ENCODE data around the gene DNAJC30. TPM values are rescaled to one million over a fixed set of nuclear protein-coding genes. Genes with fewer than 3 reads are reported as not detected.

The DNAJC30 gene
- total and polyA plus RNA-seq, 2 donors (not counting 1 experiment from before 2014, with no cell fraction given): 6.6 to 15.5 TPM

- no peak overlapping the region for H3K4me2 ChIP-seq (replicated peaks; ENCODE audit: low read depth, low read length, poor library complexity, severe bottlenecking)
- ChIA-PET POLR2A (interaction anchor here (0.6 to 0.7 kb wide), 2 partner anchors 12 to 174 kb away, joined by 4 to 5 read pairs; no protein-coding TSS in a partner anchor), CTCF (interaction anchor here (0.7 to 6.0 kb wide), 4 partner anchors 12 to 201 kb away, joined by 3 to 78 read pairs (median 4); no protein-coding TSS in a partner anchor)
- Mint-ChIP-seq H3K4me3 (no peak overlapping the region), H3K4me1 (peaks cover 4% of the 10 kb centered on the region), H3K9me3 (ENCODE audit: insufficient read depth) (no peaks in the 10 kb centered on the region), H3K27me3 (peaks cover 14% of the 10 kb centered on the region), H3K27ac (no peak overlapping the region)
- 73% methylated on average over 1 of the region's 2 CpGs for WGBS (ENCODE audit: insufficient coverage)
- H3K79me2 ChIP-seq (ENCODE audit: control insufficient read depth, insufficient read depth, low read length): peaks cover 1% of the 10 kb centered on the region
- intact Hi-C loops (cut with micrococcal nuclease): loop anchor here (10.0 kb wide), 1 partner anchor 352 kb away; the partner anchor contains the start of gene LIMK1
- no peak overlapping the region for H2AFZ ChIP-seq (ENCODE audit: insufficient read depth, low read depth, low read length, poor library complexity, severe bottlenecking)
- no peak for DNase-seq
- H3K4me3 ChIP-seq (ENCODE audit: control extremely low read depth in 1 of 5, extremely low read depth in 1 of 5, insufficient read depth in 1 of 5, low read depth in 2 of 5, low read length in 4 of 5): no peak overlapping the region
- H3K9ac ChIP-seq (ENCODE audit: low read length): no peak overlapping the region
- no peak for TF ChIP-seq CTCF (IDR thresholded peaks at IDR 0.05)
- no peak for TF ChIP-seq EZH2 (IDR thresholded peaks at IDR 0.05; ENCODE audit: borderline replicate concordance, insufficient read depth, low read depth, low read length, poor library complexity, severe bottlenecking)
- H4K20me1 ChIP-seq (ENCODE audit: control insufficient read depth, insufficient read depth, low read length, poor library complexity, severe bottlenecking): peaks cover under 1% of the 10 kb centered on the region
- H3K9me3 ChIP-seq (ENCODE audit: control extremely low read depth in 1 of 3, control insufficient read depth in 2 of 3, insufficient read depth in 1 of 3, low read length in 2 of 3): peaks cover 0 to 6% (median 0%) of the 10 kb centered on the region in 3 donors
- no peak overlapping the region for H3K27ac ChIP-seq (ENCODE audit: low read length in 2 of 2)
- H3K36me3 ChIP-seq (replicated peaks in 1 of 2; ENCODE audit: control extremely low read depth in 1 of 2, control insufficient read depth in 1 of 2, extremely low read depth in 1 of 2, insufficient read depth in 2 of 2, low read length in 1 of 2): peaks cover 0 to 6% of the 10 kb centered on the region in 2 experiments
- peaks cover 0 to 8% (median 5%) of the 10 kb centered on the region in 4 experiments for H3K27me3 ChIP-seq (replicated peaks in 1 of 4; ENCODE audit: control extremely low read depth in 1 of 4, control insufficient read depth in 3 of 4, insufficient read depth in 4 of 4, low read length in 3 of 4)
- H3K4me1 ChIP-seq (ENCODE audit: control insufficient read depth in 2 of 2, insufficient read depth in 2 of 2, low read length in 2 of 2): peaks cover 0 to 7% of the 10 kb centered on the region in 2 donors
- ATAC-seq (ENCODE audit: low read depth): no peak
Measured at GRCh38 chr7:73732397-73732796, 49.1 kb upstream of the DNAJC30 start.

GRCh38 chr7:73730485-73730884, 47.2 kb upstream of the DNAJC30 start:
- intact Hi-C loops (cut with micrococcal nuclease): loop anchor here (10.0 kb wide), 1 partner anchor 354 kb away; the partner anchor contains the start of gene LIMK1
- H3K27me3 Mint-ChIP-seq: peaks cover 14% of the 10 kb centered on the region
- Histone ChIP-seq H3K79me2 (ENCODE audit: control insufficient read depth, insufficient read depth, low read length) (no peaks in the 10 kb centered on the region), H3K4me2 (replicated peaks; ENCODE audit: low read depth, low read length, poor library complexity, severe bottlenecking) (no peak overlapping the region), H3K27ac (ENCODE audit: low read length in 2 of 2) (no peak overlapping the region), H3K4me3 (ENCODE audit: control extremely low read depth in 1 of 5, extremely low read depth in 1 of 5, insufficient read depth in 1 of 5, low read depth in 2 of 5, low read length in 4 of 5) (no peak overlapping the region), H3K27me3 (replicated peaks in 1 of 4; ENCODE audit: control extremely low read depth in 1 of 4, control insufficient read depth in 3 of 4, insufficient read depth in 4 of 4, low read length in 3 of 4) (peaks cover 0 to 19% (median 11%) of the 10 kb centered on the region in 4 experiments), H2AFZ (ENCODE audit: insufficient read depth, low read depth, low read length, poor library complexity, severe bottlenecking) (no peak overlapping the region), H3K36me3 (replicated peaks in 1 of 2; ENCODE audit: control extremely low read depth in 1 of 2, control insufficient read depth in 1 of 2, extremely low read depth in 1 of 2, insufficient read depth in 2 of 2, low read length in 1 of 2) (no peaks in the 10 kb centered on the region), H3K9me3 (ENCODE audit: control extremely low read depth in 1 of 3, control insufficient read depth in 2 of 3, insufficient read depth in 1 of 3, low read length in 2 of 3) (peaks cover 0 to 6% (median 0%) of the 10 kb centered on the region in 3 donors), H3K4me1 (ENCODE audit: control insufficient read depth in 2 of 2, insufficient read depth in 2 of 2, low read length in 2 of 2) (peaks cover 2 to 7% of the 10 kb centered on the region in 2 donors), H3K9ac (ENCODE audit: low read length) (no peak overlapping the region), H4K20me1 (ENCODE audit: control insufficient read depth, insufficient read depth, low read length, poor library complexity, severe bottlenecking) (no peaks in the 10 kb centered on the region)
- ChIA-PET POLR2A (no interaction called here), CTCF (interaction anchor here (0.7 to 3.9 kb wide), 3 partner anchors 55 to 328 kb away, joined by 3 to 41 read pairs (median 4); no protein-coding TSS in a partner anchor)
- no peaks in the 10 kb centered on the region for H3K9me3 Mint-ChIP-seq (ENCODE audit: insufficient read depth)
- no peak for TF ChIP-seq CTCF (IDR thresholded peaks at IDR 0.05)
- TF ChIP-seq EZH2 (IDR thresholded peaks at IDR 0.05; ENCODE audit: borderline replicate concordance, insufficient read depth, low read depth, low read length, poor library complexity, severe bottlenecking): no peak
- no peak overlapping the region for H3K4me3 Mint-ChIP-seq
- no peak for ATAC-seq (ENCODE audit: low read depth)
- DNase-seq: no peak
- WGBS (ENCODE audit: insufficient coverage): 7% methylated on average over 2 of the region's 3 CpGs
- H3K27ac Mint-ChIP-seq: no peak overlapping the region
- H3K4me1 Mint-ChIP-seq: peaks cover 4% of the 10 kb centered on the region
